ENCODE results near the gene MRPS6.

The MRPS6 gene

GRCh38 chr21:34152500-34152899, 79.1 kb downstream of the MRPS6 start:
- no peak for DNase-seq
- Histone ChIP-seq H3K4me1 (ENCODE audit: control extremely low read depth in 1 of 4, control insufficient read depth in 4 of 4, insufficient read depth in 4 of 4, low read length in 3 of 4) (no peaks in the 10 kb centered on the region), H3K4me3 (ENCODE audit: control insufficient read depth in 1 of 7, extremely low read depth in 1 of 7, insufficient read depth in 4 of 7, low read depth in 2 of 7, low read length in 6 of 7) (no peak overlapping the region), H3K27me3 (replicated peaks in 2 of 5; ENCODE audit: control insufficient read depth in 4 of 5, insufficient read depth in 5 of 5, low read length in 4 of 5) (no peaks in the 10 kb centered on the region), H3K27ac (ENCODE audit: insufficient read depth in 1 of 2, low read depth in 1 of 2, low read length in 2 of 2, poor library complexity in 1 of 2, severe bottlenecking in 2 of 2) (no peak overlapping the region), H3K36me3 (ENCODE audit: control insufficient read depth in 4 of 4, insufficient read depth in 4 of 4, low read length in 3 of 4) (peaks cover 0 to 2% (median 0%) of the 10 kb centered on the region in 4 experiments), H3K9me3 (ENCODE audit: control extremely low read depth in 1 of 5, control insufficient read depth in 4 of 5, insufficient read depth in 2 of 5, low read depth in 1 of 5, low read length in 4 of 5) (peaks cover 0 to 4% (median 0%) of the 10 kb centered on the region in 5 experiments)
- ChIA-PET POLR2A (no interaction called here), CTCF (no interaction called here)
- 89% methylated on average over 5 of the region's 5 CpGs for WGBS (ENCODE audit: insufficient coverage)

- ChIA-PET POLR2A (interaction anchor here (0.6 kb wide), 1 partner anchor 139 kb away, joined by 5 read pairs; no protein-coding TSS in a partner anchor), CTCF (no interaction called here)
- no peaks in the 10 kb centered on the region for H3K4me1 ChIP-seq (ENCODE audit: control extremely low read depth in 1 of 4, control insufficient read depth in 4 of 4, insufficient read depth in 4 of 4, low read length in 3 of 4)
- peaks cover 0 to 9% (median 1%) of the 10 kb centered on the region in 5 experiments for H3K9me3 ChIP-seq (ENCODE audit: control extremely low read depth in 1 of 5, control insufficient read depth in 4 of 5, insufficient read depth in 2 of 5, low read depth in 1 of 5, low read length in 4 of 5)
- 100% methylated on average over 3 of the region's 5 CpGs for WGBS (ENCODE audit: insufficient coverage)
- no peak for DNase-seq
- H3K27ac ChIP-seq (ENCODE audit: insufficient read depth in 1 of 2, low read depth in 1 of 2, low read length in 2 of 2, poor library complexity in 1 of 2, severe bottlenecking in 2 of 2): no peak overlapping the region
- H3K27me3 ChIP-seq (replicated peaks in 2 of 5; ENCODE audit: control insufficient read depth in 4 of 5, insufficient read depth in 5 of 5, low read length in 4 of 5): no peaks in the 10 kb centered on the region
- H3K4me3 ChIP-seq (ENCODE audit: control insufficient read depth in 1 of 7, extremely low read depth in 1 of 7, insufficient read depth in 4 of 7, low read depth in 2 of 7, low read length in 6 of 7): no peak overlapping the region
- H3K36me3 ChIP-seq (ENCODE audit: control insufficient read depth in 4 of 4, insufficient read depth in 4 of 4, low read length in 3 of 4): no peaks in the 10 kb centered on the region
Observed at GRCh38 chr21:34154878-34155277, 81.5 kb downstream of the MRPS6 start.

- H3K4me1 ChIP-seq (ENCODE audit: control extremely low read depth in 1 of 4, control insufficient read depth in 4 of 4, insufficient read depth in 4 of 4, low read length in 3 of 4): no peaks in the 10 kb centered on the region
- 100% methylated on average over 1 of the region's 3 CpGs for WGBS (ENCODE audit: insufficient coverage)
- H3K4me3 ChIP-seq (ENCODE audit: control insufficient read depth in 1 of 7, extremely low read depth in 1 of 7, insufficient read depth in 4 of 7, low read depth in 2 of 7, low read length in 6 of 7): no peak overlapping the region
- H3K36me3 ChIP-seq (ENCODE audit: control insufficient read depth in 4 of 4, insufficient read depth in 4 of 4, low read length in 3 of 4): no peaks in the 10 kb centered on the region
- POLR2A ChIA-PET: no interaction called here
- no peak overlapping the region for H3K27ac ChIP-seq (ENCODE audit: insufficient read depth in 1 of 2, low read depth in 1 of 2, low read length in 2 of 2, poor library complexity in 1 of 2, severe bottlenecking in 2 of 2)
- H3K27me3 ChIP-seq (replicated peaks in 2 of 5; ENCODE audit: control insufficient read depth in 4 of 5, insufficient read depth in 5 of 5, low read length in 4 of 5): no peaks in the 10 kb centered on the region
- CTCF ChIA-PET: no interaction called here
- peaks cover 0 to 9% (median 3%) of the 10 kb centered on the region in 5 experiments for H3K9me3 ChIP-seq (ENCODE audit: control extremely low read depth in 1 of 5, control insufficient read depth in 4 of 5, insufficient read depth in 2 of 5, low read depth in 1 of 5, low read length in 4 of 5)
- DNase-seq: no peak
Observed at GRCh38 chr21:34156957-34157356, 83.6 kb downstream of the MRPS6 start.

- no peak for DNase-seq
- no peak overlapping the region for H3K4me3 ChIP-seq (ENCODE audit: control insufficient read depth in 1 of 7, extremely low read depth in 1 of 7, insufficient read depth in 4 of 7, low read depth in 2 of 7, low read length in 6 of 7)
- ChIA-PET CTCF (no interaction called here), POLR2A (no interaction called here)
- peaks cover 2 to 9% (median 3%) of the 10 kb centered on the region in 5 experiments for H3K9me3 ChIP-seq (ENCODE audit: control extremely low read depth in 1 of 5, control insufficient read depth in 4 of 5, insufficient read depth in 2 of 5, low read depth in 1 of 5, low read length in 4 of 5)
- no peaks in the 10 kb centered on the region for H3K4me1 ChIP-seq (ENCODE audit: control extremely low read depth in 1 of 4, control insufficient read depth in 4 of 4, insufficient read depth in 4 of 4, low read length in 3 of 4)
- no peaks in the 10 kb centered on the region for H3K36me3 ChIP-seq (ENCODE audit: control insufficient read depth in 4 of 4, insufficient read depth in 4 of 4, low read length in 3 of 4)
- WGBS (ENCODE audit: insufficient coverage): 94% methylated on average over 2 of the region's 2 CpGs
- H3K27ac ChIP-seq (ENCODE audit: insufficient read depth in 1 of 2, low read depth in 1 of 2, low read length in 2 of 2, poor library complexity in 1 of 2, severe bottlenecking in 2 of 2): no peak overlapping the region
- no peaks in the 10 kb centered on the region for H3K27me3 ChIP-seq (replicated peaks in 2 of 5; ENCODE audit: control insufficient read depth in 4 of 5, insufficient read depth in 5 of 5, low read length in 4 of 5)
Observed at GRCh38 chr21:34157521-34157920, 84.1 kb downstream of the MRPS6 start.

- ChIA-PET CTCF (no interaction called here), POLR2A (no interaction called here)
Observed at GRCh38 chr21:34158866-34159835, 85.8 kb downstream of the MRPS6 start.

GRCh38 chr21:34166468-34166867, 93.1 kb downstream of the MRPS6 start:
- POLR2A ChIA-PET: interaction anchor here (0.6 kb wide), 1 partner anchor 57 kb away, joined by 4 read pairs; no protein-coding TSS in a partner anchor
- DNase-seq: peak; percentile 5 to 22 (median 6)
- 97% methylated on average over 5 of the region's 5 CpGs for WGBS (ENCODE audit: insufficient coverage)
- Histone ChIP-seq H3K4me1 (ENCODE audit: control extremely low read depth in 1 of 4, control insufficient read depth in 4 of 4, insufficient read depth in 4 of 4, low read length in 3 of 4) (no peaks in the 10 kb centered on the region), H3K27ac (ENCODE audit: insufficient read depth in 1 of 2, low read depth in 1 of 2, low read length in 2 of 2, poor library complexity in 1 of 2, severe bottlenecking in 2 of 2) (no peak overlapping the region), H3K9me3 (ENCODE audit: control extremely low read depth in 1 of 5, control insufficient read depth in 4 of 5, insufficient read depth in 2 of 5, low read depth in 1 of 5, low read length in 4 of 5) (peaks cover 5 to 60% (median 28%) of the 10 kb centered on the region in 5 experiments), H3K27me3 (replicated peaks in 2 of 5; ENCODE audit: control insufficient read depth in 4 of 5, insufficient read depth in 5 of 5, low read length in 4 of 5) (no peaks in the 10 kb centered on the region), H3K4me3 (ENCODE audit: control insufficient read depth in 1 of 7, extremely low read depth in 1 of 7, insufficient read depth in 4 of 7, low read depth in 2 of 7, low read length in 6 of 7) (no peak overlapping the region), H3K36me3 (ENCODE audit: control insufficient read depth in 4 of 4, insufficient read depth in 4 of 4, low read length in 3 of 4) (no peaks in the 10 kb centered on the region)
- CTCF ChIA-PET: no interaction called here

More at GRCh38 chr21:34158866-34159835, 85.8 kb downstream of the MRPS6 start:
- no peaks in the 10 kb centered on the region for H3K4me1 ChIP-seq (ENCODE audit: control extremely low read depth in 1 of 4, control insufficient read depth in 4 of 4, insufficient read depth in 4 of 4, low read length in 3 of 4)
- H3K4me3 ChIP-seq (ENCODE audit: control insufficient read depth in 1 of 7, extremely low read depth in 1 of 7, insufficient read depth in 4 of 7, low read depth in 2 of 7, low read length in 6 of 7): no peak overlapping the region
- DNase-seq: no peak
- 98% methylated on average over 29 of the region's 36 CpGs for WGBS (ENCODE audit: insufficient coverage)
- H3K36me3 ChIP-seq (ENCODE audit: control insufficient read depth in 4 of 4, insufficient read depth in 4 of 4, low read length in 3 of 4): no peaks in the 10 kb centered on the region
- no peaks in the 10 kb centered on the region for H3K27me3 ChIP-seq (replicated peaks in 2 of 5; ENCODE audit: control insufficient read depth in 4 of 5, insufficient read depth in 5 of 5, low read length in 4 of 5)
- H3K27ac ChIP-seq (ENCODE audit: insufficient read depth in 1 of 2, low read depth in 1 of 2, low read length in 2 of 2, poor library complexity in 1 of 2, severe bottlenecking in 2 of 2): no peak overlapping the region
- H3K9me3 ChIP-seq (ENCODE audit: control extremely low read depth in 1 of 5, control insufficient read depth in 4 of 5, insufficient read depth in 2 of 5, low read depth in 1 of 5, low read length in 4 of 5): peaks cover 2 to 13% (median 3%) of the 10 kb centered on the region in 5 experiments

GRCh38 chr21:34170886-34171285, 97.5 kb downstream of the MRPS6 start:
- ChIA-PET CTCF (interaction anchor here (1.1 kb wide), 1 partner anchor 247 kb away, joined by 3 read pairs; no protein-coding TSS in a partner anchor), POLR2A (no interaction called here)
- Histone ChIP-seq H3K27me3 (replicated peaks in 2 of 5; ENCODE audit: control insufficient read depth in 4 of 5, insufficient read depth in 5 of 5, low read length in 4 of 5) (no peaks in the 10 kb centered on the region), H3K36me3 (ENCODE audit: control insufficient read depth in 4 of 4, insufficient read depth in 4 of 4, low read length in 3 of 4) (no peaks in the 10 kb centered on the region), H3K4me3 (ENCODE audit: control insufficient read depth in 1 of 7, extremely low read depth in 1 of 7, insufficient read depth in 4 of 7, low read depth in 2 of 7, low read length in 6 of 7) (no peak overlapping the region), H3K27ac (ENCODE audit: insufficient read depth in 1 of 2, low read depth in 1 of 2, low read length in 2 of 2, poor library complexity in 1 of 2, severe bottlenecking in 2 of 2) (no peak overlapping the region), H3K4me1 (ENCODE audit: control extremely low read depth in 1 of 4, control insufficient read depth in 4 of 4, insufficient read depth in 4 of 4, low read length in 3 of 4) (no peaks in the 10 kb centered on the region), H3K9me3 (ENCODE audit: control extremely low read depth in 1 of 5, control insufficient read depth in 4 of 5, insufficient read depth in 2 of 5, low read depth in 1 of 5, low read length in 4 of 5) (peaks cover 5 to 69% (median 27%) of the 10 kb centered on the region in 5 experiments)
- 100% methylated on average over 1 of the region's 2 CpGs for WGBS (ENCODE audit: insufficient coverage)
- DNase-seq: no peak

Measured in common myeloid progenitor, CD34-positive (primary cell).